ENCODE measurements around the gene KLHDC8B. TPM values are rescaled to one million over a fixed set of nuclear protein-coding genes. Genes with fewer than 3 reads are reported as not detected.

Gene KLHDC8B
- total and polyA plus RNA-seq, 10 of the 15 experiments (the other 5 are each of a cell fraction or from before 2014, with no cell fraction given): 0.31 to 1.5 (median 0.85) TPM; not detected in 1

GRCh38 chr3:49171119-49171774 is at the start of gene KLHDC8B (continued):
- no peak for TF ChIP-seq ZBTB40 (IDR thresholded peaks at IDR 0.05; ENCODE audit: borderline replicate concordance)
- TF ChIP-seq NKRF (conservative IDR thresholded peaks at IDR 0.05): no peak
- TF ChIP-seq MAX (IDR thresholded peaks at IDR 0.05; ENCODE audit: low read depth, low read length): no peak
- no peak for TF ChIP-seq FOXK2 (IDR thresholded peaks at IDR 0.05)
- TF ChIP-seq BCL11A (IDR thresholded peaks at IDR 0.05; ENCODE audit: low read depth, low read length): no peak
- no peak for TF ChIP-seq CHD1 (IDR thresholded peaks at IDR 0.05; ENCODE audit: low read depth, low read length)
- no peak for TF ChIP-seq IRF5 (IDR thresholded peaks at IDR 0.05; ENCODE audit: borderline replicate concordance)
- no peak for TF ChIP-seq ZBTB4 (CRISPR knock-in tag; IDR thresholded peaks at IDR 0.05)
- no peak for TF ChIP-seq ZNF592 (IDR thresholded peaks at IDR 0.05)
- no peak for TF ChIP-seq USF2 (IDR thresholded peaks at IDR 0.05; ENCODE audit: borderline replicate concordance, low read depth, low read length)
- no peak for TF ChIP-seq ATF7 (IDR thresholded peaks at IDR 0.05; ENCODE audit: low read depth)
- TF ChIP-seq CREB1 (IDR thresholded peaks at IDR 0.05; ENCODE audit: low read depth): no peak
- TF ChIP-seq RBBP5 (conservative IDR thresholded peaks at IDR 0.05): no peak

Measured in GM12878 (cell line).